NCI-H2029 treated with DMSO at 0.1 percent for 48 hours (cell line): ENCODE measurements around the gene GFI1.

ENCODE experiments used
- DNase-seq: peaks from one replicate; lab custom pipeline; 2025; lab: John Stamatoyannopoulos, UW

Gene GFI1

DNA sequence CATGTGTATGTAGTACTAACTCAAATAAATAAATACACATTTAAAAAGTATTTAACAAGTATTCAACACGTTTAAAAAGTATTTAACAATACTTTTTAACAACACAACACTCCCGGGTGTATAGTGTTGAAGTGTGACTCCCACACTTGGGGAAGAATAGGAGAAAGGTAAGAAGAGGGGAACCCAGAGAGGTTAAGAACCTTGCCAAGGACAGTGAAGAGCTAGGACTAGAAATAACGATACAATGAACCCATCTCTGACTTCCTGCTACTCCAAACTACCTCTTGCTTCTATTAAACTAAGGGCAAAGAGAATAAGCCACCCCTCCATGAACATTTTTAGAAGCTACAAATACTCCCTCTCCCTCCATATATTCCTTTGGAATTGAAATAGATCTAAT lies 1.7 kb upstream of the GFI1 start:
- DNase-seq, result no peak

DNA sequence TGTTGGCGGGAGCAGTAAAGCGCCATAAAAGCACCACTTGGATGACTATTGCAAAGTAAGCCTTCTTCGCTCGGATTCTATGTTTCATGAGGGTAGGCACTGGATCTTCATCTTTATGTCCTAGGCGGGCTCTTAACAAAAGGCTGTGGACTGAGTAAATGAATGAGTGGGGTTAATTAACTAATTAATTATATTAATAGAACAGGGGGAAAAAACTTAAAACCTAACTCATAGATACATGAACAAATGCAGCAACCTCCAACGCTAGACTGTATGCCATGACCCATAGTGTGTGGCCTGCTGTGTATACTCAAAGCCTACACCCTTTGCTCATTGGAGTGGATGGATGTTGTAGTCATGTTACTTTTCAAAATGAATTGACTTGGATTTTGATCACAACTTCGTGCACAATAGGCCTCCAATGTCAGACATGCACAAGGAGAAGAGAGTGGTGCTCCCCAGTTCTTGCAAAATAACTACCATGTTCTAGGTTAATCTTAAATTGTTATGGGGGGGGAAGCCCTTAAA lies 417 bp upstream of the GFI1 start:
- no peak for DNase-seq

- peak; percentile 58 for DNase-seq
Observed at GRCh38 chr1:92485381-92486250, 1.1 kb downstream of the GFI1 start.

DNA sequence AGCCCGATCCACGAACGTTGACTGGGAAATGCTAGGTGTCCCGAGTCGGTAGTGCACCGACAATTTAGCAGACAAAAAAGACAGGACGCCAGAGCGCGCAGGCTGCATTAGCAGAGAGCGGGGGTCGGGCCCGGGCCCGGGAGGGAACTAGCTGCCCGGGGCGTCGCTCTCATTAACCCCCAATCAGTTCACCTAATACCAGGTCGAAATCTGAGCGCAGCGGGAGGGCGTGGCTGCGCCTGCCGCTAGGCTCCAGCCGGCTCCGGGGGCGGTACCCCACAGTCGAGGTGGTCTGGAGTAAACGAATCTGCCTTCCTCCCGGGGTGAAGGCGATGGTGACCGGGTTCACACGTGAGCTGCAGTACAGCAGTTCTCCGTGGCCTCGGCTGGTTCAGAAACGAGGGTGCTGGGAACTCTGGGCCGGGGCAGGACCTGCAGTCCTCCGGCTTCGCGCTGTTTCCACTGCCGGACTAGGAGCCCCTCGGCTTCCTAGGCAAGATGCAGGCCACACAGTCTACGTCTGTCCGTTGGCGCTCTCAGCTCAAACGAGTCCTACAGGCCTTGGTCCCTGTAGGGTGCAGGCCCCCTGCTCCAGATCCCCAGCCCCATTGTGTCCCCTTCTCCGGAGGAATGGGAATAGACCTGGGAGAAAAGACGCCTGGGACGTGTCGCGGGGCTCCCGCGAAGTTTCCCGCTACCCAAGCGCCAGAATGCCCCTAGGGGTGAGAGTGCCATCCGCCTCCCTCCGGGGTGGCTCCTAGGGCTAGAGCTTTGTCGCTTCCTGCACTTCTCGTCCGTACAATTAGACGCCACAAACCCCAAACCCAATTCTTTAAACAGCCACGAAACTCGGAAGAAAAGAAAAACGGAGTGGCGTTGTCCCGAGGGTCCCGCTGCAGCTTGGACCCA lies 2.0 kb downstream of the GFI1 start:
- DNase-seq, result peak; percentile 27

DNA sequence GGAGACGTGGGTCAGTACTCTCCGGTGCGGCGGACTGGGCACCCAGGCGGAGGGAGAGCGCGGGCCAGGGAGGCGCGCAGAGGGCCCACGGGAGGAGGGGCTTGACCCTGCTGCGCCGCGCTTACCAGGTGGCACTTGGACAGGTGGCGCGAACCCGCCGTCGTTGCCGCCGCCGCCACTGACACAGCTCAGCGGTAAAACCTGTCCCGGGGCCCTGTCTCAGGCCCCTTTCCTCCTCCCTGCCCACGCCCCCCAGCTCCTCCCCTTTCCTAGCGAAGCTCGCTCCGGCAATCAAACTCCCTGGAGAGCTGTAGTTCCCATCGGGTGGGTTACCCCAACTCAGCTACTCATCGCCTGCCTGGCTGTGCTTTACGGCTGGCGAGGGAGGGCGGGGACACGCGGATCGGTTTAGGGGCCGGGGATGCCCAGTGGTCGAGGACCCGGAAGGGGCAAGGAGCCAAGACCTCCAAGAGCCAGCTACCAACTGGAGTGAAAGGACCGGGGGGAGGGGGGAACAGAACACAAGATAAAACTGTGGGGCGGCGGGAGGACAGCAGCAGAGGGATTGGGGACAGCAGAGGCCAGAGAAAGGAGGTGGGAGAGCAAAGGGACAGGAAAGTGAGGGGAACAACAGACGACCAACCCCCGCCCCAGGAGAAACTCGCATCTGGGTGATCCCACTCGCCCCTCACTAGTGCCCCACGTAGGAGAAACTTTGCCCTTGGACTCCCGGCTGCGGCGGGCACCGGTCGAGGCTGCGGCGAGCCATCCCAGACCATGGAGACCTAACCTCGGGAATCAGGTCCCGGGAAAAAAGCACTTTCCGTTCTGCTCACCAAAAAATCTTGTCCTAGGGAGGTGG lies 2.9 kb downstream of the GFI1 start:
- DNase-seq, result peak; percentile 42

DNA sequence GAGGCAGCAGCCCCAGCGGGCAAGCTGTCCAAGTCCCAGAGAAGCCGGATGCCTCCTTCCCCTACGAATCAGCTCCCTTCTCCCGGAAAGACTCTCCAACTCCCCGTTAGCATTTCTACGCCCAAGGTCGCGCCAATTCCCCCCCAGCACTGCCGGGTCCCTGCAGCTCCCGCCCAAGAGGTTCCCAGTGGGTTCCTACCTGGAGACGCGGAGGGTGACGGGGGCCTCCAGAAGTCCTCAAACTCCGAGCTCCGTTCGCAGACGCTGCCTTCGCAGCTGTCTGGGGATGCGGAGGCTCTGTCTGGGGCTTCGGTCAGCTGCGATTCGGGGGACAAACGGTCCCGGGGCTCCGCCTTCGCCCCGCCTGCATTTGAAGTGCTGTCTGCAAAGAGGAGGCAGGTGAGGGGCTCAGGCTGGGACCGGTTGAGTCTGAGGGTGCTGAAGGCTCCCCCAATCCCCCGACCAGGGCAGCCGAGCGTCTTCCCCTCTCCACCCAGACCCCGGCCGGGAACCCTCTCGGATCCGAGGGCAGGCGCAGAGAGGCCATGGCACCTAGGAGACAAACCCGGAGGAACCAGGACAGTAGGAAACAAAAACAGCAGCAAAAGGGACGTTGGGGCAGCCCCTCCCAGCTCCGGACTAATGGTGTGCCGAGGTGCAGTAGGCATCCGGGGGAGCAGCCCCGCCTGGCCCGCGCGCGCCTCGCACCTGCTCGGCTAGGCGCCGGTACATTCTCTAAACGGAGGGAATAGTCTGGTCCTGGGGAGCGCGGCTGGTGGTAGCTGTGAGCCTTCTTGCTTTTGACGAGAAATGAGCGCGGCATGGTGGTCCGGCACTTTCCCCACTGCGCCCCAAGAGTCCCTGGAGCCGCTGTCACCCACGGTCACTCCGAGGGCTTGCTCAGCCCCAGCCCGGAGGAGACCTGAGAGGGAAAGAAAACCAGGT lies 3.8 kb downstream of the GFI1 start:
- DNase-seq, result no peak

DNA sequence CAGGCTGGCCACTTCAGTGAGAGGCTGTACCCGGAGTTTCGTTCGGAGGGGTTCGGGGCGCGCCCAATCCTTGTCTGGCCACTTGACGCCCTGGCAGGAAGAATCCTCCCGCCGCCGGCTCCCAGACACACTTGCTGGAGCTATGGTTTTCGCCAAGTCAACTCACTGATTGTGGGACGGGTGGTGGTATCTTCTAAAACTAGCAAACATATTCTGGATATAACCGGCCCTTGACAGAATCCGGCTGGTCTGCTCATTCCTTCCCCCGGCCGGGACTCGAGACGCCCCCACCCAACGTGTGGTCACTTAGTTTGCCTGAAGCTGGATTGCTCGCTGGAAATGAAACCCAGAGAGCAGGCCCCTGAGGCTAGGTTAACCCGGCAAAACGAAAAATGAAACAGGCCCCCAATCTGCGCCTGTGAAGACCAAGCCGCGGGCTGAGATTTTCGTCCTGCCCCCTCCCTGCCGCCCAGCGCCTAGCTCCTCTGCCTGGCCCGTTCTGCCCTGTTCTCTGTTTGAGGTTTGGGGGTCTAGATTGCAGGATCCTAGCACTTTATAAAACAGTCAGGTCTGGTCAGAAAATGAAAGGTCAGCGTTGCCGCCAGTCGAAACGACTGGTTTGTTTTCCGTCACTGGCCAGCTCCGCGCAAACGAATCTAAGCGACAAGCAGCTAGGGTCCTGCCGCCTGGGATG lies 4.6 kb downstream of the GFI1 start:
- no peak for DNase-seq

DNA sequence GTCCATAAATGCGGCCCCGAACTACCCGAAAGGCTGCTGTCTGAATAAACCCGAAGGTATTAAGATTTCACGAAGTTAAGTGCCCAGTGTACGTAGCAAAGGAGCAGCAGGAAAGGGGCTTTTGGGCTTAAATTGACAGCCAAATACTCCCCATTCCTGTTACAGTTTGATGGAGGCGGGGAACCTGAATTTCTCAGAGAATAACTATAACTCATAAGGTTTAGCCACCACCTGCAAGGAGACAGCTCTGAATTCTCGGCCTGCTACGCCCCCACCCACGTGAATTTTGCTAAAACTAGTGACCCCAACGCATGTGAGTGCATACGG lies 5.2 kb downstream of the GFI1 start:
- no peak for DNase-seq

GRCh38 chr1:92480813-92481598 lies 5.7 kb downstream of the GFI1 start:
- DNase-seq, result no peak

GRCh38 chr1:92480200-92480812 lies 6.4 kb downstream of the GFI1 start:
- no peak for DNase-seq

GRCh38 chr1:92479587-92479986 lies 7.1 kb downstream of the GFI1 start:
- no peak for DNase-seq

- DNase-seq, result no peak
Observed at GRCh38 chr1:92478393-92478792, 8.3 kb downstream of the GFI1 start.

DNA sequence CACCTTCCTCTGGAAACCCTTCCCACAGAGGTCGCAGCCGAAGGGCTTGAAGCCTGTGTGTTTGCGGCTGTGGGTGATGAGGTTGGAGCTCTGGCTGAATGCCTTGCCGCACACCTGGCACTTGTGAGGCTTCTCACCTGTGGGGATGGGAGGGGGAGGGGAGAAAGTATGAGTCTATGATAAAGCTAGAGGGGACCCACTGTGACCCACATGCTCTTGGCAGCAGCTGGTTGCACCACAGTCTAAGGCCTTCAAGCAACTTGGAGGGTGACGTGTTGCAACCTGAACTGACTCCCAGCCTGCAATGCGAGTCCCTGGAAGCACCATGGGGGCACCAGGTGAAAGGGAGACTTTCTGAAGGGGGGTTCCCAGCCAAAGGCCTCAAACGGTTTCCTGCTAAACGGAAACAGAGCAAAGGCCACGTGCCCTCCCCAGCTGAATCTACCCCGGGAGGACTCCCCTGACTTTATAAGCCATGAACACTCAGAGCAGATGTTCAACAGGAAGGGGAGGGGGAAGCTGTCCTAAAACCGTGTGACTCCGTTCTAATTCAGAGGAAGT lies 10.6 kb downstream of the GFI1 start:
- DNase-seq, result no peak

- no peak for DNase-seq
Observed at GRCh38 chr1:92475029-92475428, 11.7 kb downstream of the GFI1 start.

GRCh38 chr1:92473781-92474495 lies 12.8 kb downstream of the GFI1 start:
- no peak for DNase-seq

GRCh38 chr1:92470216-92470615 lies 16.5 kb downstream of the GFI1 start:
- no peak for DNase-seq

DNA sequence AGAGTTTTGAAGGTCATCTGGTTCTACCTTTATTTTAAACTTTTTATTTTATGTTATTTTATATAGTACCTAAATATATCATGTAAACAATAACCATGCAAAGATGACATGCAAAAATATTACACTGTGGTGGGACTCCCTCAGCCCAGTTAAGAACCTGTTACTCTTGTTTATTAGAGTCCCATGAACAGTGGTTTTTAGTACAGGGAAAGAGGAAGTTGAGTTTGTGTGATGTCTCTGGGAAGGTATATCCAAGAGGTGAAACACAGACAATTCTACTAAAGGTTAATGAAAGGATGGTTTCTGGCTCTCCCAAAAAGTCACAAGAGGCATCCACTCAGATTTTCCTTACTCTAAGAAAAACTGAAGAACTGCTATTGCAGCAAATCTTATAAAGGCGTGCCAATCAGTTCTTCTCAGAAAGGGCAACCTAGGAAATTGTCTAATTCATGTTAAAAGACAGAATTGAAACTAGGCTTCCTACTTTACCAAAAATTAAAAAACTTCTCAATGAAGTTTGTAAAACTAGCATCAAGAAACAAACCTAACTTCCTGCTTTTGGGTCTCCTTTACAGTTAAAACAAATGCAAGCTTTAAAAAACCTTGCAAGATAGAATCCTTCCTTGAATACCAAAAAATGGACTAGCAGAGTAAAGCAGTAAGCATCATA lies 19.9 kb downstream of the GFI1 start:
- DNase-seq, result no peak
